Neural crest cell (in vitro differentiated cells): ENCODE measurements around the gene SCN9A. TPM values are rescaled to one million over a fixed set of nuclear protein-coding genes. Genes with fewer than 3 reads are reported as not detected.
"Not testable (repeated sequence)": the region's sequence is repeated elsewhere in the genome, so short reads cannot be mapped to it uniquely, and the experiment has no call there.

Source experiments
- DNase-seq: peaks from one replicate; pipeline ENCODE4 v3.0.0; 2021; ENCODE audit warnings: low read depth, mixed read lengths, low spot score
- H3K27ac Mint-ChIP-seq: one replicate; pipeline ENCODE4 v1.8.0; 2021; ENCODE audit warnings: mild to moderate bottlenecking, mixed read lengths; ENCODE audit not compliant: unreplicated experiment
- H3K27me3 Mint-ChIP-seq: 2 replicates; pipeline ENCODE4 v1.8.0; 2021; ENCODE audit warnings: low read depth, mild to moderate bottlenecking, mixed read lengths
- H3K36me3 Mint-ChIP-seq: 2 replicates; pipeline ENCODE4 v1.8.0; 2021; ENCODE audit warnings: low read depth, mild to moderate bottlenecking, mixed read lengths
- H3K4me1 Mint-ChIP-seq: 2 replicates; pipeline ENCODE4 v1.8.0; 2021; ENCODE audit warnings: mixed read lengths
- H3K4me3 Mint-ChIP-seq: one replicate; pipeline ENCODE4 v1.8.0; 2021; ENCODE audit warnings: mild to moderate bottlenecking, mixed read lengths
- H3K9me3 Mint-ChIP-seq: 2 replicates; pipeline ENCODE4 v1.8.0; 2021; ENCODE audit warnings: mixed read lengths
- total RNA-seq: library from RNA; stranded (reverse); gene quantifications from 2 replicates; pipeline ENCODE4 v1.2.1, GENCODE V29; 2021
- TF ChIP-seq, protein P1 (sequence below): fragments of 200-600 bp; sonication (generic); conservative IDR thresholded peaks from 2 replicates; pipeline ENCODE4 v1.5.0; 2021; ENCODE audit warnings: antibody characterized with exemption, mild to moderate bottlenecking

The SCN9A gene
- total RNA-seq, 1 donor from 2014 or later, result 1.3 TPM

DNA sequence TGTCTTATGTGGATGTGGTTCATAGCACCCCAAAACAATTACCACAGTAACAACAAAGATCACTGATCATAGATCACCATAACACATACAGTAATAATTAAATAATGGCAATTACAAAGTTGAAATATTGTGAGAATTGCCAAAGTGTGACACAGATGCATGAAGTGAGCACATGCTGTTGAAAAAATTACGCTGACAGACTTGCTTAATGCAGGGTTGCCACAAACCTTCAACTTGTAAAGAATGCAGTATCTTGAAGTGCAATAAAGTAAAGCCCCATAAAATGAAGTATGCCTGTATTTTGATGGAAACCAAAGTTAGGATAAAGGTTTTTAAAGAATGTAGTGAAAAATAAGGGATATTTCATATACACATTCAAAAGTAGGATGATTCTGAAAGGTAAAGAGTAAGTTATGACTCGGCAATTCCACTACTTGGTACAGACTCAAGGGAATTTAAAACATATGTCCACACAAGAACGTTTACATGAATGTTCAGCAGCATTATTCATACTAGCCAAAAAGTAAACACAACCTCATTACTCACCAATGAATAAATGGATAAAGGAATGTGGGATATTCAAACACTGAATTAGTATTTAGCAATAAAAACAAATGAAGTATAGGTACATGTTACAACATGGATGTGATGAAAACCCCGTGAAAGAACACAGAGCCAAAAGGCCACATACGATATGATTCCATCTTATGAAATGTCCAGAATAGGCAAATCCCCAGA is 61.6 kb downstream of the SCN9A start:
- Mint-ChIP-seq H3K4me3 (no peak overlapping the region), H3K36me3 (no peaks in the 10 kb centered on the region), H3K9me3 (peaks cover 5% of the 10 kb centered on the region), H3K27ac (no peak overlapping the region), H3K27me3 (no peaks in the 10 kb centered on the region), H3K4me1 (no peaks in the 10 kb centered on the region)
- no peak for DNase-seq
- TF ChIP-seq, protein P1, sequence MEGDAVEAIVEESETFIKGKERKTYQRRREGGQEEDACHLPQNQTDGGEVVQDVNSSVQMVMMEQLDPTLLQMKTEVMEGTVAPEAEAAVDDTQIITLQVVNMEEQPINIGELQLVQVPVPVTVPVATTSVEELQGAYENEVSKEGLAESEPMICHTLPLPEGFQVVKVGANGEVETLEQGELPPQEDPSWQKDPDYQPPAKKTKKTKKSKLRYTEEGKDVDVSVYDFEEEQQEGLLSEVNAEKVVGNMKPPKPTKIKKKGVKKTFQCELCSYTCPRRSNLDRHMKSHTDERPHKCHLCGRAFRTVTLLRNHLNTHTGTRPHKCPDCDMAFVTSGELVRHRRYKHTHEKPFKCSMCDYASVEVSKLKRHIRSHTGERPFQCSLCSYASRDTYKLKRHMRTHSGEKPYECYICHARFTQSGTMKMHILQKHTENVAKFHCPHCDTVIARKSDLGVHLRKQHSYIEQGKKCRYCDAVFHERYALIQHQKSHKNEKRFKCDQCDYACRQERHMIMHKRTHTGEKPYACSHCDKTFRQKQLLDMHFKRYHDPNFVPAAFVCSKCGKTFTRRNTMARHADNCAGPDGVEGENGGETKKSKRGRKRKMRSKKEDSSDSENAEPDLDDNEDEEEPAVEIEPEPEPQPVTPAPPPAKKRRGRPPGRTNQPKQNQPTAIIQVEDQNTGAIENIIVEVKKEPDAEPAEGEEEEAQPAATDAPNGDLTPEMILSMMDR, result no peak

DNA sequence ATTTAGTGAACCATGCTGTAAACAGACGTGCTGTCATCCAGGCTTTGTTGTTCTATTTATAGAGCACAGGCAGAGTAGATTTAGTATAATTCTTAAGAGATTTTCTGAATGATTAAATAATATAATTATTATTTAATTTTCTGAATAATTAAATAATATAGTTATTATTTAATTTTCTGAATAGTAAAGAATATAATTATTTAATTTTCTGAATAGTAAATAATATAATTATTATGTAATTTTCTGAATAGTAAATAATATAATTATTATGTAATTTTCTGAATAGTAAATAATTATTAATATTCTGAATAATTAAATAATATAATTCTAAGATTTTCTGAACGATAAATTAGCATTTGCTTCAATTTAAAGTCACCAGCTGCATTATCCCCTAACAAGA is 62.9 kb downstream of the SCN9A start:
- not testable (repeated sequence) for H3K36me3 Mint-ChIP-seq, H3K4me1 Mint-ChIP-seq, H3K9me3 Mint-ChIP-seq, DNase-seq, H3K27me3 Mint-ChIP-seq, H3K4me3 Mint-ChIP-seq, H3K27ac Mint-ChIP-seq

DNA sequence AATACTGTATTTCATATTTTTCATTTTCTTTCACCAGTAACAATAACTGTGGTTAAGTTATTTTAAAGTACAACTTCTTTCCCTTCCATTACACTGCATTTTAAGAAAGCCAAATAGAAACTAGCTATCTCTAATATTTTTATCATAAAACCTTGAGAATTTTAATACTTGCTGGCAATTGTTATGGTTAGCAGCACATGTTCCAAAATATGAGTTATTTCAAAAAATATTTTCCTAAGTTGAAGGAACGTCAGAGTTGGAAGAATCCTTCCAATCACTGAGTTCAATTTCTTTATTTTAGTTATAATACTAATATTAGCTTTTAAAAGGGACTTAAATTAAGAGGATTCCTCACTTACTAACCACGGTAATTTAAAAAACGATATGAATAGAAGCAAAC is 68.4 kb downstream of the SCN9A start:
- DNase-seq, result no peak
- no peak overlapping the region for H3K27ac Mint-ChIP-seq
- no peaks in the 10 kb centered on the region for H3K27me3 Mint-ChIP-seq
- TF ChIP-seq, protein P1, result no peak
- H3K4me3 Mint-ChIP-seq, result no peak overlapping the region
- no peaks in the 10 kb centered on the region for H3K4me1 Mint-ChIP-seq
- peaks cover 7% of the 10 kb centered on the region for H3K9me3 Mint-ChIP-seq
- H3K36me3 Mint-ChIP-seq, result no peaks in the 10 kb centered on the region

DNA sequence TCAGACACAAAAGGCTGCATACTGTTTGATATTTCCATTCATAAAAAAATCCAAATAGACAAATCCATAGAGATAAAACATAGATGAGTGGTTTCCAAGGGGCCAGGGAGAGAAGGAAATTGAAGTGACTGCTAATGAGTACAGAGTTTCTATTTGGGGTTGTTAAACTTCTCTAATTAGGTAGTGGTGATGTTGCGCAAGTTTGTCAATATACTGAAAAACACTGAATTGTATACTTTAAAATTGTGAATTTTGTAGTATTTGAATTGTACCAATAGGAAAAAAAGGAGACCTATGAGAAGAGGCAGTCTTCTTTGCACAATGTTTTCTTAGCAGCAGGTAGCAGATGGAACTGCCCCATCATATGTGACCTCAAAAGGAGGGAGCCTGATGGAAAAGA is 71.1 kb downstream of the SCN9A start:
- H3K4me3 Mint-ChIP-seq, result no peak overlapping the region
- no peaks in the 10 kb centered on the region for H3K4me1 Mint-ChIP-seq
- H3K27me3 Mint-ChIP-seq, result no peaks in the 10 kb centered on the region
- DNase-seq, result no peak
- H3K9me3 Mint-ChIP-seq, result peaks cover 3% of the 10 kb centered on the region
- H3K27ac Mint-ChIP-seq, result no peak overlapping the region
- no peaks in the 10 kb centered on the region for H3K36me3 Mint-ChIP-seq
- TF ChIP-seq, protein P1, result no peak

DNA sequence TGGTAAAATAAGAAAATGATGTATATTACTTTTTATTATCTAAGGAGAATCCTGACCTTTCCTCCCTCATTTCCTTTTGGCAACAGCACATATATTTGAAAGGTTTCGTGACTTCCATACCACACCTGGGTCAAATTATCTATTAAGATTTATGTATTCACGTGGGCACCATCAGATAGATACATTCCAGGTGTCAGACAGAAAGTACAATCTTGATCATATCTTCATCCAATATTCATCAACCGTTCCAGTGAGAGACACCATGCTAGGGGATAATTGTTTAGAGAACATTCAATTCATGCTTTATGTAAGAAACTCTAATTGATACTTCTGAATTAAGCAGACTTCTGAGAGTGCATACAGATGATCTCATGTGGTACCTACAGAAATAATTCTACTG is 73.7 kb downstream of the SCN9A start:
- DNase-seq, result no peak
- Mint-ChIP-seq H3K36me3 (no peaks in the 10 kb centered on the region), H3K27ac (no peak overlapping the region), H3K9me3 (no peaks in the 10 kb centered on the region), H3K4me1 (no peaks in the 10 kb centered on the region), H3K4me3 (no peak overlapping the region), H3K27me3 (no peaks in the 10 kb centered on the region)
- TF ChIP-seq, protein P1, result no peak

DNA sequence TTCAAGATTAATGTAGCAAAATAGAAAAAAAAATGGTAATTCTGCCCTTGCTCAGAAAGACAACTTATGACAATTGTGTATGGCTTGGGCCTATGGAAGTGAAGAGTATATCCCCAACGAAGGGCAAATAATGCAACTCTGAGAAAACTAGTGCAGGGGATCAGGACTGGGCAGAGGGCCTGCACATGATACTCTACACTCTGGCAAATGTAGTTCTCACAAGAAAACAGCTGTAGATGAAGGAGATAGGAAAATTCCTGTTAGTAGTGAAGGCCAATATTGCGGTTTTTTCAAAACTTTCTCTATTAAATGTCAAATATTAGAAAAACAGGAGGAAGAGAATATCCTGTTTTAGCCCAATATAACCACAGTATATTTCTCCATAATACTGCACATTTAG is 77.8 kb downstream of the SCN9A start:
- H3K27ac Mint-ChIP-seq, result no peak overlapping the region
- no peak overlapping the region for H3K4me3 Mint-ChIP-seq
- H3K36me3 Mint-ChIP-seq, result no peaks in the 10 kb centered on the region
- H3K4me1 Mint-ChIP-seq, result no peaks in the 10 kb centered on the region
- TF ChIP-seq, protein P1, result no peak
- no peak for DNase-seq
- no peaks in the 10 kb centered on the region for H3K27me3 Mint-ChIP-seq
- no peaks in the 10 kb centered on the region for H3K9me3 Mint-ChIP-seq
